Epithelial cell of proximal tubule (primary cell): Measurements from ENCODE around the gene NDST1. TPM values are rescaled to one million over a fixed set of nuclear protein-coding genes. Genes with fewer than 3 reads are reported as not detected.

Experiments used
- DNase-seq: peaks from one replicate; pipeline ENCODE4 v3.0.0-alpha.2; 2011; ENCODE audit warnings: low read depth
- H3K4me3 ChIP-seq: 2 replicates; pipeline ENCODE4 v1.5.1; 2011; ENCODE audit warnings: low read depth, mild to moderate bottlenecking, low read length
- CTCF ChIP-seq: conservative IDR thresholded peaks from 2 replicates; pipeline ENCODE4 v1.5.1; 2012; ENCODE audit warnings: low read depth, mild to moderate bottlenecking, low read length
- total RNA-seq: library from RNA; depleted of rRNA; stranded (reverse); fragments of >200 nt; gene quantifications from 2 replicates; pipeline ENCODE4 v1.2.3, GENCODE V29; 2015

NDST1 gene
- total RNA-seq, 1 donor from 2014 or later = 65.4 TPM

DNA sequence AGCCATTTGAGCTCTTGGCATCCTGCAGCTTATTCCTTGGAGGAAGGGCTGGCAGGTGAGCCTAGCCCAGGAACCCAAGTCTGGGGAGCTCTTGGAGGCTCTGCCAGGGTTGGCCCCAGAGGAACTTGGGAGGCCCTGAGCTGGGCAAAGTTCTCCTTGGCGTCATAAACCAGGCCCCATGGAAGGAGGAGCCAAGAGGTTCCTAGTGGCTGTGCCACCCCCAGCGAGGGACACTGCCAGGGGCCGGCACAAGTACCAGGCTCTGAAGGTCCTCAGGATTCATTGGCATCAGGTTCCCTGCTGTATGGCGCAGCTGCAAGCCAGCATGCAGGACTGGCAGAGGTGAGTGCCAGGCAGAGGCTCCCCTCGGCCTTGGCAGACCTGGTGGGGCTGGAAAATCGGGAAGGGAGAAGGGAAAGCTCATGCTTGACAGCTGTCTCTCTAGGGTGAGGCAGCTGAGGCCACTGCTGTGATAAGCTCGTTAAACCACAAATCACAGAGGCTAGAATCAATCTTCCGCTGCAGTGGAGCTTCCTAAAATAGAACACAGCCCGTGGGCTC, 77.9 kb downstream of the NDST1 start:
- no peak for DNase-seq
- no peak overlapping the region for H3K4me3 ChIP-seq
- no peak for TF ChIP-seq CTCF

DNA sequence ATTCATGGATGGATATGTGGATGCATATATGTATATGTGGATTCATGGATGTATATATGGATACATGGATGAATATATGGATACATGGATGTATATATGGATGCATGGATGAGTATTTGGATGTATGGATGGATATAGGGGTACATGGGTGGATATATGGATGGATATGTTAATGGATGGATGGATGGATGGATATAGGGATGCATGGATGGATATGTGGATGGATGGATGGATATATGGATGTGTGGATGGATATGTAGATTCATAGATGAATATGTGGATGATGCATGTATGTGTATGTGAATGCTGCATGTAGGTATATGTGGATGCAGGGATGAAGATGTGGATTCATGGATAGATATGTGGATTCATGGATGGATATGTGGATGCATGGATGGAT, 79.1 kb downstream of the NDST1 start:
- no peak for TF ChIP-seq CTCF
- no peak overlapping the region for H3K4me3 ChIP-seq
- no peak for DNase-seq

GRCh38 chr5:150587856-150588595, 80.1 kb downstream of the NDST1 start:
- TF ChIP-seq CTCF = no peak
- DNase-seq = no peak
- H3K4me3 ChIP-seq = no peak overlapping the region

DNA sequence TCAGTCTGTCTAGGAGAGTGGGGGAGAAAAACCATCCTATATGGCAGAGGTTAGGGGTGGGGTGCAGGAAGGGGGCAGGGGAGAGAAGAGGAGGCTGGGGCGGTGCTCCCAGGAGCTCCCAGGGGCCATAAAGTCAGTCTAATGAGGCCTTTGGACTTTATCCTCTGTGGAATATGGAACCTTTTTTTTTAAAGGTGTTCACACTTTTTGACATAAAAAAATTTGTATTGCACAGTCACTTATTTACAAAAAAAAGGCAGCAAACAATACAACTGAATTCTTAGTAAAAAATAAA, 80.6 kb downstream of the NDST1 start:
- H3K4me3 ChIP-seq = no peak overlapping the region
- TF ChIP-seq CTCF = no peak
- no peak for DNase-seq

- no peak for DNase-seq
- peak; percentile 61 for TF ChIP-seq CTCF
Measured at GRCh38 chr5:150589862-150590601, 82.1 kb downstream of the NDST1 start.

DNA sequence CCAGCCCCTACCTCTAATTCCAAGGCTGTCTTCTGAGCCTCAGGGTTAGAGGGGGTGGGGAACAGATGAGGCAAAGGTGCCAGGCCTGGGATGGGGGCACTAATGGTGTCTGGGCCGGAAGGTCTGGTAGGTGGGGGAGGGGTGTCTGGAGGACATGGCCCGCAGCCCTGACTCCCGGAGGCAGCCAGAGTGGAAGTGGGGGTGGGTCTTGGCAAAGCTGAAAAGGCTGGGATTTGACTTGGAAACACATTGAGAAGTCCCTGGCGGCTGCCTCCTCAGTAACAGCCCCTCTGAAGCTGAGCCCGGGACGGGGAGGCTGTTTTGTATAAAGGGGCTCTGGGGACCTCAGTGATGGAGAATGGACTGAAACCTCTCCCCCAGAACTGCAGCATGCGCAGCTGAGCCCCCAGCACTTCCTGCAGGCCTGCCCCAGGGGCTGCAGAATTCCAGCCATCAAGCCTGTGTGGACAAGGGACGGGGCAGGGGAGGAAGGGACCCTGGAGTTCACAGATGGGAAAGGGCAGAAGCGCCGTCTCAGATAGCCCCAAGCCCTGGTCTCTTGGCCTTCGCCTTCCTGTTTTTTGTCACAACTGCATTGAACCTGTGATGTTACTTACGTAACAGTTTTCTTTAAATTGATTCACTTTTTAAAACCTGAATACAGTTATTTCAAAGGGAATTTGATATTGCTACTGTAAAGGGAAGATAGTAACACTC, 83.2 kb downstream of the NDST1 start:
- no peak overlapping the region for H3K4me3 ChIP-seq
- TF ChIP-seq CTCF = no peak
- DNase-seq = no peak

More at GRCh38 chr5:150589862-150590601, 82.1 kb downstream of the NDST1 start:
- no peak overlapping the region for H3K4me3 ChIP-seq
